Upper lobe of right lung (tissue), 1 donor: Measurements from ENCODE around the gene CHST8. TPM values are rescaled to one million over a fixed set of nuclear protein-coding genes. Genes with fewer than 3 reads are reported as not detected.

Source experiments
- ATAC-seq: fragments of 200-7000 bp; cut with Tn5 transposase; one replicate; pipeline ENCODE4 v1.9.1; 2020; ENCODE audit warnings: mild to moderate bottlenecking, moderate library complexity
- DNase-seq: peaks from one replicate; pipeline ENCODE4 v3.0.0-alpha.2; 2020
- H3K27ac ChIP-seq: fragments of 200-600 bp; one replicate; pipeline ENCODE4 v1.8.0; 2022
- H3K27me3 ChIP-seq: fragments of 200-600 bp; one replicate; pipeline ENCODE4 v1.8.0; 2022; ENCODE audit warnings: mild to moderate bottlenecking
- H3K36me3 ChIP-seq: fragments of 200-600 bp; one replicate; pipeline ENCODE4 v1.8.0; 2022
- H3K4me1 ChIP-seq: fragments of 200-600 bp; one replicate; pipeline ENCODE4 v1.8.0; 2022
- H3K4me3 ChIP-seq: fragments of 200-600 bp; one replicate; pipeline ENCODE4 v1.8.0; 2022; ENCODE audit warnings: mild to moderate bottlenecking
- H3K9me3 ChIP-seq: fragments of 200-600 bp; one replicate; pipeline ENCODE4 v1.8.0; 2022
- CTCF ChIP-seq: fragments of 200-600 bp; IDR thresholded peaks from one replicate; pipeline ENCODE4 v1.8.0; 2022; ENCODE audit warnings: antibody characterized with exemption
- intact Hi-C: fragments of 100-400 bp; cut with DNase I; formaldehyde crosslinking; loops from one replicate; pipeline ENCODE4 v1.11.0; 2022
- total RNA-seq: library from RNA; stranded (reverse); fragmentation: NEBNext Ultra II Directional; extraction: Animal tissue kit (Norgen Biotek cat#: 25700); gene quantifications from one replicate; pipeline ENCODE4 v1.2.1, GENCODE V29; 2021
- donor health status: DM: no; HTN: yes; CAD: no; lungs with severe emphysema.

CHST8 gene
- total RNA-seq, 1 donor from 2014 or later: 0.64 TPM

DNA sequence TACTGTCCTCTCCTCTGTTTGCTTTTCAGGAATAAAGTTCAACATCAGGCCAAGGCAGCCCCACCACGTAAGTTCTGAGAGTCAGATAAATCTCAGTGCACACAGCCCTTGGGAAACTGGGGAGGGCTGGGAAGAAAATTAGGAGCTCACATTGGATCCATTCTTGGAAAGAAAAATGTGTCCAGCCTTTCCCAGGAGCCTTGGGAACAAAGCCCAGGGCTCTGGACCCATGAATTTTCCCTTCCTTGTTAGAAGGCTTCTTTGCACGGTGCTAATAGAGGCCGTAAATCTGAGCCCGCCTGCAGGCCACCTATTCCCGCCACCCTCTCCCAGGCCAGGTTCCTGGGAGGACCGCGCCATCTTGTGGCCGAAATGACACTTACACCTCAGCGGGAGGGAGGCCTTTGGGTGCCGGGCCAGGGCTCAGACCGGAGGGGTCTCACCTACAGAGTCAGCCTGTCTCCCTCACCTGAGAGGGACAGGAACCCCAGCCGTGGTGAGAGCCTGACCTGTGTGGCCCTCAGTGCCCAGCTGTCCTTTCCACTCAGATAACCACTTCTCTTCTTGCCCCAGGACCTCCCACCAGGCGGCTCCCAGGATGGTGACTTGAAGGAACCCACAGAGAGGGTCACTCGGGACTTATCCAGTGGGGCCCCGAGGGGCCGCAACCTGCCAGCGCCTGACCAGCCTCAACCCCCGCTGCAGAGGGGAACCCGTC, 149.8 kb downstream of the CHST8 start:
- no peak overlapping the region for H3K4me3 ChIP-seq
- peaks cover 15% of the 10 kb centered on the region for H3K27me3 ChIP-seq

GRCh38 chr19:33772102-33772857, 150.5 kb downstream of the CHST8 start:
- H3K4me3 ChIP-seq: no peak overlapping the region
- no peak overlapping the region for H3K27ac ChIP-seq
- no peak for TF ChIP-seq CTCF
- no peaks in the 10 kb centered on the region for H3K9me3 ChIP-seq
- intact Hi-C loops: loop anchor here (5.0 kb wide), 1 partner anchor 340 kb away; no protein-coding TSS in a partner anchor
- ATAC-seq: no peak
- no peaks in the 10 kb centered on the region for H3K4me1 ChIP-seq
- DNase-seq: no peak
- H3K36me3 ChIP-seq: no peaks in the 10 kb centered on the region
- peaks cover 15% of the 10 kb centered on the region for H3K27me3 ChIP-seq

More for the DNA sequence above, 149.8 kb downstream of the CHST8 start:
- DNase-seq (peak; percentile 84), ATAC-seq (peak; percentile 81)
- intact Hi-C loops: loop anchor here (5.0 kb wide), 1 partner anchor 339 kb away; no protein-coding TSS in a partner anchor
- TF ChIP-seq CTCF: peak; percentile 83
- Histone ChIP-seq H3K4me1 (no peaks in the 10 kb centered on the region), H3K36me3 (no peaks in the 10 kb centered on the region), H3K27ac (no peak overlapping the region), H3K9me3 (no peaks in the 10 kb centered on the region)

- DNase-seq (no peak), ATAC-seq (no peak)
- Histone ChIP-seq H3K36me3 (no peaks in the 10 kb centered on the region), H3K9me3 (no peaks in the 10 kb centered on the region), H3K4me1 (no peaks in the 10 kb centered on the region), H3K4me3 (no peak overlapping the region), H3K27me3 (peaks cover 15% of the 10 kb centered on the region), H3K27ac (no peak overlapping the region)
- intact Hi-C loops: loop anchor here (5.0 kb wide), 1 partner anchor 341 kb away; no protein-coding TSS in a partner anchor
- TF ChIP-seq CTCF: no peak
These were observed 151.1 kb downstream of the CHST8 start for GRCh38 chr19:33772858-33773180.

DNA sequence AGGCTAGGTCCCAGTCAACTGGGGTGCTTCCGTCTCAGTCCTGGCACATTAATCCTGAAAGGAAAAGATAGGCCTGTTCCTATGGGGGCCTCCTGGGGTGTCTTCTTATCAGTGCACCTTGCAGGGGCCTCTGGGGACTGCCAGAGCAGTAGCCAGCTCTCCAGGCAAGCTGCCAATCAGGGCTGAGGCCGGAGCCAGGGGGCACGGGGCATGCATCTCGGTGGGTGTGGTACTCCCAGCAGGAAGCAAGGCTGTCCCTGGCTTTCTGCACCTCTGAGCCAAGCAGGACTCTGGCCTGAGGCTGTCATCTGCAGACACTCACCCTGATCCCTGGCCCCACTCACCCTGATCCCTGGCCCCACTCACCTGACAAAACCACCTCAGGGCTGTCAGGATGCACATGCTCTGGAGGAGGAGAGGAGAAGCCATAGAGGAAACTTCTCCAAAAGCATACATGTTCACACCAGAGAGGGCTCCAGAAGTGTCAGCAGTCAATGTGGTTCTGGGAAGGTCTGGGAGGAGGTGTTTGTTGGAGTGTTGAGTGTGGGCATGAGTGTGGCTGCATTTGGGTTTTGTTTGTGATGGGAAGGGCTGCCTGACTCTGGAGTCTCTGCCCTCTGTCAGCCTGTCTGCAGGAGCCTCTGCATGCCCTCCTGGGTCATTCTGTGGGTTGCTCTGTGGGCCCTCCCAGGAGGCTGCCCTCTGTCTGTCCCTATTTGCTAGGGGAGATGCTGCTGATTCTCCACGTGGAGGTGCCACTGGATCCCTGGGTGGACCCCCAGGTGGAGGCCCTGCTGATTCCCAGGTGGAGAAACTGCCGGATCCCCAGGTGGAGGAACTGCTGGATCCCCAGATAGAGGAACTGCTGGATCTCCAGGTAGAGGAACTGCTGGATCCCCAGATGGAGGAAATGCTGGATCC, 152.2 kb downstream of the CHST8 start:
- H3K27me3 ChIP-seq: peaks cover 22% of the 10 kb centered on the region
- DNase-seq: no peak
- ATAC-seq: no peak

More for the DNA sequence above, 152.2 kb downstream of the CHST8 start:
- no peaks in the 10 kb centered on the region for H3K9me3 ChIP-seq
- no peak for TF ChIP-seq CTCF
- no peak overlapping the region for H3K4me3 ChIP-seq
- no peaks in the 10 kb centered on the region for H3K4me1 ChIP-seq
- intact Hi-C loops: loop anchor here (5.0 kb wide), 1 partner anchor 342 kb away; no protein-coding TSS in a partner anchor
- no peaks in the 10 kb centered on the region for H3K36me3 ChIP-seq
- H3K27ac ChIP-seq: no peak overlapping the region
